ENCODE data around the gene CDKAL1.

The CDKAL1 gene

GRCh38 chr6:20870021-20870420 lies 335.8 kb downstream of the CDKAL1 start:
- ATAC-seq: no peak
- TF ChIP-seq SNAI2 (CRISPR knock-in tag; IDR thresholded peaks at IDR 0.05): no peak
- no peak for TF ChIP-seq GLIS3 (CRISPR knock-in tag; IDR thresholded peaks at IDR 0.05)
- TF ChIP-seq PATZ1 (CRISPR knock-in tag; IDR thresholded peaks at IDR 0.05; ENCODE audit: borderline replicate concordance): no peak
- TF ChIP-seq CSRNP3 (CRISPR knock-in tag; IDR thresholded peaks at IDR 0.05): no peak
- no peak for TF ChIP-seq CSDC2 (CRISPR knock-in tag; IDR thresholded peaks at IDR 0.05)
- no peak for TF ChIP-seq ZNF70 (CRISPR knock-in tag; IDR thresholded peaks at IDR 0.05)
- no peak for TF ChIP-seq ZNF565 (CRISPR knock-in tag; conservative IDR thresholded peaks at IDR 0.05; ENCODE audit: low read depth)

- TF ChIP-seq ZNF70 (CRISPR knock-in tag; IDR thresholded peaks at IDR 0.05) (no peak), ZNF8 (CRISPR knock-in tag; IDR thresholded peaks at IDR 0.05) (no peak), SNAI2 (CRISPR knock-in tag; IDR thresholded peaks at IDR 0.05) (no peak), ESRRG (CRISPR knock-in tag; IDR thresholded peaks at IDR 0.05) (no peak), RARB (CRISPR knock-in tag; IDR thresholded peaks at IDR 0.05) (no peak), CREB5 (CRISPR knock-in tag; IDR thresholded peaks at IDR 0.05; ENCODE audit: low read depth) (no peak), PPARA (CRISPR knock-in tag; IDR thresholded peaks at IDR 0.05; ENCODE audit: borderline replicate concordance) (no peak), ZFP30 (CRISPR knock-in tag; IDR thresholded peaks at IDR 0.05) (no peak), OSR1 (CRISPR knock-in tag; IDR thresholded peaks at IDR 0.05) (no peak), TCF4 (CRISPR knock-in tag; IDR thresholded peaks at IDR 0.05; ENCODE audit: borderline replicate concordance) (no peak), ARNTL (CRISPR knock-in tag; IDR thresholded peaks at IDR 0.05; ENCODE audit: borderline replicate concordance, low read depth) (no peak), GLIS3 (CRISPR knock-in tag; IDR thresholded peaks at IDR 0.05) (no peak), CSDC2 (CRISPR knock-in tag; IDR thresholded peaks at IDR 0.05) (no peak), PATZ1 (CRISPR knock-in tag; IDR thresholded peaks at IDR 0.05; ENCODE audit: borderline replicate concordance) (no peak), TOX (CRISPR knock-in tag; IDR thresholded peaks at IDR 0.05; ENCODE audit: borderline replicate concordance) (no peak)
- TF ChIP-seq, protein P1, sequence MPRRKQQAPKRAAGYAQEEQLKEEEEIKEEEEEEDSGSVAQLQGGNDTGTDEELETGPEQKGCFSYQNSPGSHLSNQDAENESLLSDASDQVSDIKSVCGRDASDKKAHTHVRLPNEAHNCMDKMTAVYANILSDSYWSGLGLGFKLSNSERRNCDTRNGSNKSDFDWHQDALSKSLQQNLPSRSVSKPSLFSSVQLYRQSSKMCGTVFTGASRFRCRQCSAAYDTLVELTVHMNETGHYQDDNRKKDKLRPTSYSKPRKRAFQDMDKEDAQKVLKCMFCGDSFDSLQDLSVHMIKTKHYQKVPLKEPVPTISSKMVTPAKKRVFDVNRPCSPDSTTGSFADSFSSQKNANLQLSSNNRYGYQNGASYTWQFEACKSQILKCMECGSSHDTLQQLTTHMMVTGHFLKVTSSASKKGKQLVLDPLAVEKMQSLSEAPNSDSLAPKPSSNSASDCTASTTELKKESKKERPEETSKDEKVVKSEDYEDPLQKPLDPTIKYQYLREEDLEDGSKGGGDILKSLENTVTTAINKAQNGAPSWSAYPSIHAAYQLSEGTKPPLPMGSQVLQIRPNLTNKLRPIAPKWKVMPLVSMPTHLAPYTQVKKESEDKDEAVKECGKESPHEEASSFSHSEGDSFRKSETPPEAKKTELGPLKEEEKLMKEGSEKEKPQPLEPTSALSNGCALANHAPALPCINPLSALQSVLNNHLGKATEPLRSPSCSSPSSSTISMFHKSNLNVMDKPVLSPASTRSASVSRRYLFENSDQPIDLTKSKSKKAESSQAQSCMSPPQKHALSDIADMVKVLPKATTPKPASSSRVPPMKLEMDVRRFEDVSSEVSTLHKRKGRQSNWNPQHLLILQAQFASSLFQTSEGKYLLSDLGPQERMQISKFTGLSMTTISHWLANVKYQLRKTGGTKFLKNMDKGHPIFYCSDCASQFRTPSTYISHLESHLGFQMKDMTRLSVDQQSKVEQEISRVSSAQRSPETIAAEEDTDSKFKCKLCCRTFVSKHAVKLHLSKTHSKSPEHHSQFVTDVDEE (CRISPR knock-in tag; IDR thresholded peaks at IDR 0.05): no peak
- TF ChIP-seq, protein P2, sequence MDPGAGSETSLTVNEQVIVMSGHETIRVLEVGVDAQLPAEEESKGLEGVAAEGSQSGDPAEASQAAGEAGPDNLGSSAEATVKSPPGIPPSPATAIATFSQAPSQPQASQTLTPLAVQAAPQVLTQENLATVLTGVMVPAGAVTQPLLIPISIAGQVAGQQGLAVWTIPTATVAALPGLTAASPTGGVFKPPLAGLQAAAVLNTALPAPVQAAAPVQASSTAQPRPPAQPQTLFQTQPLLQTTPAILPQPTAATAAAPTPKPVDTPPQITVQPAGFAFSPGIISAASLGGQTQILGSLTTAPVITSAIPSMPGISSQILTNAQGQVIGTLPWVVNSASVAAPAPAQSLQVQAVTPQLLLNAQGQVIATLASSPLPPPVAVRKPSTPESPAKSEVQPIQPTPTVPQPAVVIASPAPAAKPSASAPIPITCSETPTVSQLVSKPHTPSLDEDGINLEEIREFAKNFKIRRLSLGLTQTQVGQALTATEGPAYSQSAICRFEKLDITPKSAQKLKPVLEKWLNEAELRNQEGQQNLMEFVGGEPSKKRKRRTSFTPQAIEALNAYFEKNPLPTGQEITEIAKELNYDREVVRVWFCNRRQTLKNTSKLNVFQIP (CRISPR knock-in tag; IDR thresholded peaks at IDR 0.05; ENCODE audit: borderline replicate concordance, low read depth): no peak
- ATAC-seq: no peak
Observed at GRCh38 chr6:20870493-20870892, 336.2 kb downstream of the CDKAL1 start.

Measured in SK-N-SH treated with all-trans-retinoic acid at 6 μM for 48 hours (cell line).